CD4-positive, CD25-positive, alpha-beta regulatory T cell (primary cell): ENCODE data around the gene IL17B. TPM values are rescaled to one million over a fixed set of nuclear protein-coding genes. Genes with fewer than 3 reads are reported as not detected.

ENCODE experiments used
- ATAC-seq, 2 donors: fragments of 150-1000 bp; cut with Tn5 transposase; one replicate each; pipeline ENCODE4 v1.10.0; 2021; ENCODE audit warnings: low read depth in 2 of 2, moderate number of reproducible peaks in 2 of 2, moderate library complexity in 1 of 2
- DNase-seq, 3 donors: peaks; one replicate each; pipeline versions ENCODE4 v3.0.0 to v3.0.0-alpha.2; 2012 to 2022; ENCODE audit warnings: mixed read lengths in 1 of 3
- H3K27ac ChIP-seq: one replicate; pipeline ENCODE4 v1.7.0; 2013; ENCODE audit warnings: mild to moderate bottlenecking, low read length; ENCODE audit not compliant: insufficient read depth, poor library complexity, severe bottlenecking
- H3K27me3 ChIP-seq: one replicate; pipeline ENCODE4 v1.7.0; 2013; ENCODE audit warnings: low read length; ENCODE audit not compliant: control insufficient read depth, insufficient read depth
- H3K36me3 ChIP-seq: one replicate; pipeline ENCODE4 v1.7.0; 2013; ENCODE audit warnings: mild to moderate bottlenecking, low read length, moderate library complexity; ENCODE audit not compliant: control insufficient read depth, insufficient read depth
- H3K4me1 ChIP-seq: 2 replicates; pipeline ENCODE4 v1.7.0; 2013; ENCODE audit warnings: mild to moderate bottlenecking, low read length; ENCODE audit not compliant: insufficient read depth, control insufficient read depth, poor library complexity, severe bottlenecking
- H3K4me3 ChIP-seq: one replicate; pipeline ENCODE4 v1.7.0; 2013; ENCODE audit warnings: low read depth, mild to moderate bottlenecking, low read length, moderate library complexity
- H3K9me3 ChIP-seq, 2 experiments: 1 replicate in 1 of 2; 2 replicates in 1 of 2; pipeline ENCODE4 v1.7.0; 2013; ENCODE audit warnings: low read length in 2 of 2, mild to moderate bottlenecking in 1 of 2, moderate library complexity in 1 of 2; ENCODE audit not compliant: control insufficient read depth in 2 of 2
- H3K27ac Mint-ChIP-seq, 3 donors: one replicate each; pipeline ENCODE4 v1.8.0; 2020 to 2022; ENCODE audit warnings: mild to moderate bottlenecking in 3 of 3, mixed read lengths in 3 of 3, moderate library complexity in 2 of 3
- H3K27me3 Mint-ChIP-seq: one replicate; pipeline ENCODE4 v1.8.0; 2022; ENCODE audit warnings: mild to moderate bottlenecking, mixed read lengths
- H3K36me3 Mint-ChIP-seq: one replicate; pipeline ENCODE4 v1.8.0; 2020; ENCODE audit warnings: mixed read lengths
- H3K4me1 Mint-ChIP-seq, 4 donors: one replicate each; pipeline ENCODE4 v1.8.0; 2020 to 2022; ENCODE audit warnings: mixed read lengths in 4 of 4, mild to moderate bottlenecking in 1 of 4
- H3K4me3 Mint-ChIP-seq, 4 donors: one replicate each; pipeline ENCODE4 v1.8.0; 2020 to 2022; ENCODE audit warnings: mild to moderate bottlenecking in 4 of 4, mixed read lengths in 4 of 4, moderate library complexity in 3 of 4
- H3K9me3 Mint-ChIP-seq, 7 donors: one replicate each; pipeline ENCODE4 v1.8.0; 2020 to 2022; ENCODE audit warnings: mixed read lengths in 7 of 7, mild to moderate bottlenecking in 3 of 7, moderate library complexity in 2 of 7
- polyA plus RNA-seq, 4 donors: library from polyadenylated mRNA; unstranded; fragments of 300-500 nt; fragmentation: Illumina TruSeq; gene quantifications; one replicate each; pipeline ENCODE4 v1.2.3, GENCODE V29; 2021
- total RNA-seq: library from RNA; stranded (reverse); gene quantifications from one replicate; pipeline ENCODE4 v1.2.3, GENCODE V29; 2022

Gene IL17B
- total and polyA plus RNA-seq, 5 donors from 2014 or later = not detected

DNA sequence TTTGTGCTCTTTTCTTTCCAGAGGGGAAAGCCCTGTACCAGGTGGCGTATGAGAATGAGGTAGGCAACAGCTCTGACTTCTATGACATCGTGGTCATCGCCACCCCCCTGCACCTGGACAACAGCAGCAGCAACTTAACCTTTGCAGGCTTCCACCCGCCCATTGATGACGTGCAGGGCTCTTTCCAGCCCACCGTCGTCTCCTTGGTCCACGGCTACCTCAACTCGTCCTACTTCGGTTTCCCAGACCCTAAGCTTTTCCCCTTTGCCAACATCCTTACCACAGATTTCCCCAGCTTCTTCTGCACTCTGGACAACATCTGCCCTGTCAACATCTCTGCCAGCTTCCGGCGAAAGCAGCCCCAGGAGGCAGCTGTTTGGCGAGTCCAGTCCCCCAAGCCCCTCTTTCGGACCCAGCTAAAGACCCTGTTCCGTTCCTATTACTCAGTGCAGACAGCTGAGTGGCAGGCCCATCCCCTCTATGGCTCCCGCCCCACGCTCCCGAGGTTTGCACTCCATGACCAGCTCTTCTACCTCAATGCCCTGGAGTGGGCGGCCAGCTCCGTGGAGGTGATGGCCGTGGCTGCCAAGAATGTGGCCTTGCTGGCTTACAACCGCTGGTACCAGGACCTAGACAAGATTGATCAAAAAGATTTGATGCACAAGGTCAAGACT lies 11.0 kb downstream of the IL17B start:
- H3K27ac ChIP-seq = no peak overlapping the region

DNA sequence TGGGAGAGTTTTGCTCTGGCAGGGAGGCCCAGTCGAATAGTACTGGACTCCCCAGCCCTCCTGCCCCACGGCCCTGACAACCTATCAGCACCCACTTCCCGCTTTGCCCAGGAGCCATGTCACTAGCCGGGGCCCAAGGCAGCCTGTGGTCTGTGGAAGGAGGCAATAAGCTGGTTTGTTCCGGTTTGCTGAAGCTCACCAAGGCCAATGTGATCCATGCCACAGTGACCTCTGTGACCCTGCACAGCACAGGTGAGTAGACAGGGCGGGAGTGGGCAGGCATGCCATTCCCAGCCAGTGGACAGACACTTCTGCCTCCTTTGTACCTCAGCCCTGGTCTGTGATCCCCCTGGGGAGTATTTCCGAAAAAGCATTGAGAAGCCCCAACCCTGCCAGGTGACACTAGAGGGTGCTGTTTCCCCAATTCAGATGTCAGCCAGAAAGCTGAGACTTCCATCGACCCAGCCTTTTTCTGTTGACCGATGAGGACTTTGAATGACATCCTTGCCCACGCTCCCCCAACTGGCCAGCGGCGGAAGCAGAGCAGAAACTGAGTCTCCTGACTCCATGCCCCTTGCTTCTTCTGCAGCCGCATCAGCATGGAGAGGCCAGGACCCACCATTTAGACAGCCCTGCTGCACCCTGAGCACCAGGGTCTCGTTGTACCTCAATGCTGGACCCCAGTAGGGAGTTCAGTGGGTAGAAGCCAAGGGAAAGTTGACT lies 11.7 kb downstream of the IL17B start:
- H3K27me3 ChIP-seq = no peaks in the 10 kb centered on the region
- no peak overlapping the region for H3K4me3 ChIP-seq
- H3K27ac Mint-ChIP-seq = peak overlapping the region; percentile 43 to 78 (median 69)
- H3K4me1 Mint-ChIP-seq = peaks cover 0 to 29% (median 25%) of the 10 kb centered on the region in 4 donors
- no peak overlapping the region for H3K27ac ChIP-seq
- DNase-seq (peak; percentile 27 to 65 (median 51)), ATAC-seq (peak in 1 of 2 donors; percentile 54)
- no peaks in the 10 kb centered on the region for H3K9me3 Mint-ChIP-seq
- peak overlapping the region in 2 of 4 donors; percentile 18 to 36 for H3K4me3 Mint-ChIP-seq
- H3K36me3 ChIP-seq = peaks cover 8% of the 10 kb centered on the region
- peaks cover 6% of the 10 kb centered on the region for H3K4me1 ChIP-seq
- no peaks in the 10 kb centered on the region for H3K9me3 ChIP-seq
- no peaks in the 10 kb centered on the region for H3K27me3 Mint-ChIP-seq
- peaks cover 24% of the 10 kb centered on the region for H3K36me3 Mint-ChIP-seq

More for the DNA sequence above, 11.0 kb downstream of the IL17B start:
- H3K9me3 Mint-ChIP-seq = no peaks in the 10 kb centered on the region
- H3K4me1 ChIP-seq = peaks cover 6% of the 10 kb centered on the region
- peak overlapping the region in 2 of 3 donors; percentile 62 to 78 for H3K27ac Mint-ChIP-seq
- no peaks in the 10 kb centered on the region for H3K27me3 ChIP-seq
- peaks cover 0 to 25% (median 22%) of the 10 kb centered on the region in 4 donors for H3K4me1 Mint-ChIP-seq
- no peak for ATAC-seq
- H3K27me3 Mint-ChIP-seq = no peaks in the 10 kb centered on the region
- peak overlapping the region in 2 of 4 donors; percentile 13 to 38 for H3K4me3 Mint-ChIP-seq
- H3K36me3 ChIP-seq = peaks cover 8% of the 10 kb centered on the region
- no peak for DNase-seq
- H3K9me3 ChIP-seq = no peaks in the 10 kb centered on the region
- no peak overlapping the region for H3K4me3 ChIP-seq
- H3K36me3 Mint-ChIP-seq = peaks cover 24% of the 10 kb centered on the region

DNA sequence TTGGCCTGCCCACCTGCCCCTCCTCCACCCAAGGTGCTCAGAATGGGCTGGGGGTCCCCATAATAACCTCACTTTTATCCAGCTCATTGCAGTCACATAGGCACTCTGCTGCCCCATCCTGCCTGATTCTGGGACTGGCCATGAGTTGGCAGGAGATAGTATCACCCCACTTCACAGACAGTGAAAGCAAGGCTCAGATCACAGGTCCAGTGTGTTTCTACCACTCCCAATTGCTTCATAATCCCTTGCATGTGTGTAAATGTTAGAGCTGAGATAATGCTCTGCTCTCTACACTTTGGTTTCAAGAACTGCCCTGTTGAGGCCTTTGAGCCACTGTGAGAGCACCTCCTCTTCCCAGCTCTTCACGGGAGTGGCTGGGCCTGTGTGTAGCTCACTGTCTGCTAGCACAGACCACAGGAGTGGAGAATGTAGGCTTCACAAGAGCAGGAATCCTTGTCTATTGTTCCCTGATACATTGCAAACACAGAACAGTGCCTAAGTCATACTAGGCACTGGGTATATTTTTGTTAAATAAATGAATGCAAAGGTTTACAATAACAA lies 12.8 kb downstream of the IL17B start:
- Histone ChIP-seq H3K4me3 (no peak overlapping the region), H3K27ac (no peak overlapping the region), H3K4me1 (peaks cover 6% of the 10 kb centered on the region), H3K27me3 (no peaks in the 10 kb centered on the region), H3K36me3 (peaks cover 8% of the 10 kb centered on the region), H3K9me3 (no peaks in the 10 kb centered on the region)
- H3K27me3 Mint-ChIP-seq = no peaks in the 10 kb centered on the region
- H3K4me1 Mint-ChIP-seq = peaks cover 0 to 35% (median 25%) of the 10 kb centered on the region in 4 donors
- peaks cover 24% of the 10 kb centered on the region for H3K36me3 Mint-ChIP-seq
- no peak for DNase-seq
- no peak overlapping the region for H3K27ac Mint-ChIP-seq
- no peak overlapping the region for H3K4me3 Mint-ChIP-seq
- no peak for ATAC-seq
- H3K9me3 Mint-ChIP-seq = no peaks in the 10 kb centered on the region

DNA sequence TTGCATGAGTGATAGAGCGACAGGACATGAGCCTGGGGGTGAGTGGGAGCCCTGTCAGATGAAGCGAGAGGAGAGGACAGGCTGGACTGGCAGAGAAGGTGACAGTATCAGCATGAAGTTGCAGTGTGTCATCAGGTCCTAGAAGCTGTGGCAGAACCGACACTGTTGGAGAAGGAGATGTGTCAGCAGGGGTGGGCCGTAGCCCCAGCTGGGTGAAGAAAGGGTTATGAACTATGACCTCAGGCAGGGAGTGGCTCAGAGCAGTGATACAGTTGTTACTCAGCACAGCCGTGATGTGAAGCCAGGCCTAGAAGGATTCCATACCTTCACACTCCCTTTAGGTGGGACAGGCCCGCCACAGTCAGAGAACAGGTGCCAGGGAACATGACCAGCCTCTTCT lies 13.7 kb downstream of the IL17B start:
- peaks cover 14% of the 10 kb centered on the region for H3K4me1 ChIP-seq
- H3K4me3 Mint-ChIP-seq = no peak overlapping the region
- DNase-seq = no peak
- H3K27me3 ChIP-seq = no peaks in the 10 kb centered on the region
- H3K27ac ChIP-seq = no peak overlapping the region
- peaks cover 6 to 42% (median 30%) of the 10 kb centered on the region in 4 donors for H3K4me1 Mint-ChIP-seq
- H3K9me3 Mint-ChIP-seq = no peaks in the 10 kb centered on the region
- H3K27ac Mint-ChIP-seq = peak overlapping the region in 1 of 3 donors; percentile 80
- no peaks in the 10 kb centered on the region for H3K9me3 ChIP-seq
- H3K27me3 Mint-ChIP-seq = no peaks in the 10 kb centered on the region
- H3K36me3 Mint-ChIP-seq = peaks cover 24% of the 10 kb centered on the region
- H3K36me3 ChIP-seq = peaks cover 8% of the 10 kb centered on the region
- H3K4me3 ChIP-seq = no peak overlapping the region
- no peak for ATAC-seq

DNA sequence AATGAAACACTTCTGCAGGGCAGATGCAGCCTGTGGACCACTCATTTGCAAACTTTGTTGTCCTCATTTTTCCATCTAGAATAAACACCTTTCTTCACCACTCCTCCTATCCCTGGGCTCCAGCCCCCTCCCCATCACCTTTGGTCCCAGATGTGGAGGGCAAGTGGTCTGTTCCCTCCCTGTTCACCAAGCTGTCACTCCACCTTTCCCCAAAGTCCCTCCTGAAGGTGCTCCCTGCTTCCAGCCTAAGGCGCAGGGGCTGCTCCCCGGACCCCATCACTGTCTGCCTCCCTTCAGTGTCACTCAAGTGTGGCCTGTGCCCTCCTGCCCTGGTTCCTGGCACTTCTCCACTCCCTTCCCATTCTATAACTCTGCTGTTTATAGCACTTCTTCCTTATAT lies 14.4 kb downstream of the IL17B start:
- no peak for ATAC-seq
- peaks cover 20% of the 10 kb centered on the region for H3K4me1 ChIP-seq
- H3K27me3 ChIP-seq = no peaks in the 10 kb centered on the region
- H3K27ac Mint-ChIP-seq = peak overlapping the region; percentile 39 to 80 (median 52)
- H3K36me3 ChIP-seq = peaks cover 8% of the 10 kb centered on the region
- H3K4me3 ChIP-seq = no peak overlapping the region
- peaks cover 10 to 49% (median 36%) of the 10 kb centered on the region in 4 donors for H3K4me1 Mint-ChIP-seq
- no peaks in the 10 kb centered on the region for H3K9me3 ChIP-seq
- no peak for DNase-seq
- H3K9me3 Mint-ChIP-seq = no peaks in the 10 kb centered on the region
- H3K36me3 Mint-ChIP-seq = peaks cover 24% of the 10 kb centered on the region
- H3K27me3 Mint-ChIP-seq = no peaks in the 10 kb centered on the region
- H3K4me3 Mint-ChIP-seq = no peak overlapping the region
- H3K27ac ChIP-seq = no peak overlapping the region

DNA sequence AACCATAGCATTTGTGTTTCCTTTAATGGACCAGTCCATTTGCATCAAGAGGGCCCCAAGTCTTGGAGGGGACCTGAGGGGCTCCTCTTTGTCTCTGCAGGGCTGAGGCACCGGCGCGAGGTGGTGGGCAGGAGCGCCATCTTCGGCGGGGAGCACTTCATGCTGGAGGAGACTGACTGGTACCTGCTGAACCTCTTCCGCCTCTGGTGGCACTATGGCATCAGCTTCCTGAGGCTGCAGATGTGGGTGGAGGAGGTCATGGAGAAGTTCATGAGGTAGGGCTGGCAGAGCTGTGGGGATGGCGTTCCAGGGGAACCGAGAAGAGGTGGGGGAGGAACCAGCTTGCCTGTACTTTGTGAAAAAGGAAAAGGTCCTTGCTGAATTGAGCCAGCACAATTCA lies 15.2 kb downstream of the IL17B start:
- H3K4me3 Mint-ChIP-seq = no peak overlapping the region
- no peak overlapping the region for H3K4me3 ChIP-seq
- H3K27ac Mint-ChIP-seq = peak overlapping the region in 1 of 3 donors; percentile 59
- DNase-seq = no peak
- no peaks in the 10 kb centered on the region for H3K9me3 ChIP-seq
- peaks cover 14 to 57% (median 39%) of the 10 kb centered on the region in 4 donors for H3K4me1 Mint-ChIP-seq
- H3K27me3 Mint-ChIP-seq = no peaks in the 10 kb centered on the region
- H3K36me3 Mint-ChIP-seq = peaks cover 21% of the 10 kb centered on the region
- no peaks in the 10 kb centered on the region for H3K27me3 ChIP-seq
- H3K4me1 ChIP-seq = peaks cover 28% of the 10 kb centered on the region
- ATAC-seq = no peak
- no peaks in the 10 kb centered on the region for H3K9me3 Mint-ChIP-seq
- H3K36me3 ChIP-seq = peaks cover 8% of the 10 kb centered on the region
- H3K27ac ChIP-seq = no peak overlapping the region

DNA sequence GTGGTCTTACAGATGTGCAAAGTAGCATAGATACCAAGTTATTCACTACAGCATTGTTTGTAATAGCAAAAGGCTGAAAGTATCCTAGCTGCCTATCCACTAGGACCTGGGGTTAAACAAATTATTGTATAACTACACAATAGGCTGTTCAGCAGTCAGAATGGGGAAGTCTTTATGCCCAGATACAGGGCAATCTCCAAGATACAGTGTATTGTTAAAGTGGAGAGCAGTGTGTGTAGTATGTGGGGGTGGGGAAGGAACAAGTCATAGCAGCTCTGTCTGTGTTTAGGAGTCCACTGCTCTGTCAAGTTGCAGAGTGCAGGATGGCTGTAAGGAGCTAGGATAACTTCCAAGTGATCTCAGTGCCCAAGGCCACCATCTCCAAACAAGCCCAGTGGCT lies 15.7 kb downstream of the IL17B start:
- ATAC-seq = no peak
- no peaks in the 10 kb centered on the region for H3K9me3 ChIP-seq
- H3K27me3 Mint-ChIP-seq = no peaks in the 10 kb centered on the region
- H3K27ac Mint-ChIP-seq = peak overlapping the region in 2 of 3 donors; percentile 59 to 82
- no peaks in the 10 kb centered on the region for H3K9me3 Mint-ChIP-seq
- H3K36me3 ChIP-seq = peaks cover 8% of the 10 kb centered on the region
- peaks cover 34% of the 10 kb centered on the region for H3K4me1 ChIP-seq
- H3K4me1 Mint-ChIP-seq = peaks cover 16 to 63% (median 44%) of the 10 kb centered on the region in 4 donors
- DNase-seq = no peak
- peaks cover 16% of the 10 kb centered on the region for H3K36me3 Mint-ChIP-seq
- peak overlapping the region in 1 of 4 donors; percentile 39 for H3K4me3 Mint-ChIP-seq
- H3K4me3 ChIP-seq = no peak overlapping the region
- no peaks in the 10 kb centered on the region for H3K27me3 ChIP-seq
- H3K27ac ChIP-seq = no peak overlapping the region
